OCI-LY7 (cell line): ENCODE measurements around the gene MRC2. TPM values are rescaled to one million over a fixed set of nuclear protein-coding genes. Genes with fewer than 3 reads are reported as not detected.

Source experiments
- BruUV-seq: library from RNA; stranded (reverse); fragments of 400-500 nt; replicated peaks from 2 replicates; lab custom pipeline; 2021; lab: Mats Ljungman, UMichigan
- CTCF ChIA-PET: fragments of 300-600 bp; sonication (Branson Sonifier 250); formaldehyde crosslinking; loops from one replicate; lab custom pipeline; 2022; ENCODE audit warnings: antibody characterized with exemption; ENCODE audit not compliant: unreplicated experiment; lab: Charles Lee
- POLR2A ChIA-PET: fragments of 300-600 bp; sonication (Branson Sonifier 250); formaldehyde crosslinking; loops from one replicate; lab custom pipeline; 2022; ENCODE audit warnings: antibody characterized with exemption; lab: Charles Lee
- DNase-seq: peaks from one replicate; pipeline ENCODE4 v3.0.0-alpha.2; 2015; ENCODE audit warnings: low spot score
- H2AFZ ChIP-seq: fragments of 200-600 bp; sonication (generic), shearing (Covaris generic); 2 replicates; pipeline ENCODE4 v1.6.1; 2014; ENCODE audit warnings: mild to moderate bottlenecking, antibody characterized with exemption, low read length, moderate library complexity
- H3K27ac ChIP-seq: fragments of 200-600 bp; sonication (generic); 2 replicates; pipeline ENCODE4 v1.5.1; 2014; ENCODE audit warnings: mixed run types, low read depth, mild to moderate bottlenecking, moderate library complexity, low read length, inconsistent platforms; ENCODE audit not compliant: poor library complexity, severe bottlenecking
- H3K36me3 ChIP-seq: fragments of 200-600 bp; sonication (generic); 2 replicates; pipeline ENCODE4 v1.6.1; 2014; ENCODE audit warnings: mild to moderate bottlenecking, antibody characterized with exemption, low read length, moderate library complexity, mixed read lengths; ENCODE audit not compliant: insufficient read depth
- H3K4me1 ChIP-seq: fragments of 200-600 bp; sonication (generic); 2 replicates; pipeline ENCODE4 v1.5.1; 2014; ENCODE audit warnings: mild to moderate bottlenecking, low read length; ENCODE audit not compliant: insufficient read depth, poor library complexity, severe bottlenecking
- H3K4me2 ChIP-seq: fragments of 200-600 bp; sonication (generic); 2 replicates; pipeline ENCODE4 v1.6.1; 2014; ENCODE audit warnings: mild to moderate bottlenecking, low read length
- H3K4me3 ChIP-seq: fragments of 200-600 bp; sonication (generic); 2 replicates; pipeline ENCODE4 v1.5.1; 2014; ENCODE audit warnings: mild to moderate bottlenecking, low read depth, low read length; ENCODE audit not compliant: poor library complexity, severe bottlenecking
- H3K79me2 ChIP-seq: fragments of 200-600 bp; sonication (generic); 2 replicates; pipeline ENCODE4 v1.6.1; 2016; ENCODE audit warnings: low read depth, mild to moderate bottlenecking, low read length, moderate library complexity, mixed read lengths; ENCODE audit not compliant: insufficient read depth
- H3K9me2 ChIP-seq: fragments of 200-600 bp; sonication (generic); 2 replicates; pipeline ENCODE4 v1.6.1; 2016; ENCODE audit warnings: mild to moderate bottlenecking, low read length, mixed read lengths; ENCODE audit not compliant: insufficient read depth
- H3K9me3 ChIP-seq: fragments of 200-600 bp; sonication (generic); 2 replicates; pipeline ENCODE4 v1.6.1; 2014; ENCODE audit warnings: mild to moderate bottlenecking, mixed run types, low read length, mixed read lengths
- H4K20me1 ChIP-seq: fragments of 200-600 bp; sonication (generic); 2 replicates; pipeline ENCODE4 v1.6.1; 2014; ENCODE audit warnings: mild to moderate bottlenecking, antibody characterized with exemption, low read length, moderate library complexity, mixed read lengths; ENCODE audit not compliant: insufficient read depth
- EZH2phosphoT487 ChIP-seq: fragments of 200-600 bp; sonication (generic); IDR thresholded peaks from 2 replicates; pipeline ENCODE4 v1.6.1; 2018; ENCODE audit warnings: low read depth, borderline replicate concordance, mild to moderate bottlenecking, mixed run types, antibody characterized with exemption, low read length, moderate library complexity, mixed read lengths
- intact Hi-C: fragments of 100-400 bp; cut with micrococcal nuclease; formaldehyde crosslinking; loops from one replicate; pipeline ENCODE4 v1.10.0; 2022; ENCODE audit not compliant: unreplicated experiment
- total RNA-seq, 2 experiments: library from RNA; depleted of rRNA in 1 of 2; stranded (reverse); fragments of >200 nt in 1 of 2; shearing (Covaris generic) in 1 of 2; gene quantifications; 2 replicates each; pipeline ENCODE4 v1.2.3, GENCODE V29; 2014 to 2022
- TF ChIP-seq, protein P1 (sequence below): fragments of 200-600 bp; sonication (generic); conservative IDR thresholded peaks from 2 replicates; pipeline ENCODE4 v1.5.1; 2014; ENCODE audit warnings: mild to moderate bottlenecking, antibody characterized with exemption, low read length, moderate library complexity, mixed read lengths

The MRC2 gene
- total RNA-seq, 2 experiments from 2014 or later: 0.19 to 0.27 TPM

GRCh38 chr17:62708587-62708986, 81.1 kb downstream of the MRC2 start:
- Histone ChIP-seq H3K4me3 (no peak overlapping the region), H3K9me2 (no peaks in the 10 kb centered on the region), H3K9me3 (no peaks in the 10 kb centered on the region), H3K4me2 (no peak overlapping the region), H3K79me2 (no peaks in the 10 kb centered on the region), H3K4me1 (no peaks in the 10 kb centered on the region), H3K36me3 (no peaks in the 10 kb centered on the region), H2AFZ (no peak overlapping the region), H4K20me1 (no peaks in the 10 kb centered on the region), H3K27ac (no peak overlapping the region)
- no TSS peak for BruUV-seq
- TF ChIP-seq, protein P1, sequence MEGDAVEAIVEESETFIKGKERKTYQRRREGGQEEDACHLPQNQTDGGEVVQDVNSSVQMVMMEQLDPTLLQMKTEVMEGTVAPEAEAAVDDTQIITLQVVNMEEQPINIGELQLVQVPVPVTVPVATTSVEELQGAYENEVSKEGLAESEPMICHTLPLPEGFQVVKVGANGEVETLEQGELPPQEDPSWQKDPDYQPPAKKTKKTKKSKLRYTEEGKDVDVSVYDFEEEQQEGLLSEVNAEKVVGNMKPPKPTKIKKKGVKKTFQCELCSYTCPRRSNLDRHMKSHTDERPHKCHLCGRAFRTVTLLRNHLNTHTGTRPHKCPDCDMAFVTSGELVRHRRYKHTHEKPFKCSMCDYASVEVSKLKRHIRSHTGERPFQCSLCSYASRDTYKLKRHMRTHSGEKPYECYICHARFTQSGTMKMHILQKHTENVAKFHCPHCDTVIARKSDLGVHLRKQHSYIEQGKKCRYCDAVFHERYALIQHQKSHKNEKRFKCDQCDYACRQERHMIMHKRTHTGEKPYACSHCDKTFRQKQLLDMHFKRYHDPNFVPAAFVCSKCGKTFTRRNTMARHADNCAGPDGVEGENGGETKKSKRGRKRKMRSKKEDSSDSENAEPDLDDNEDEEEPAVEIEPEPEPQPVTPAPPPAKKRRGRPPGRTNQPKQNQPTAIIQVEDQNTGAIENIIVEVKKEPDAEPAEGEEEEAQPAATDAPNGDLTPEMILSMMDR: no peak
- TF ChIP-seq EZH2phosphoT487: no peak
- POLR2A ChIA-PET: no interaction called here
- intact Hi-C loops: no loop called here
- DNase-seq: no peak
- CTCF ChIA-PET: no interaction called here

DNA sequence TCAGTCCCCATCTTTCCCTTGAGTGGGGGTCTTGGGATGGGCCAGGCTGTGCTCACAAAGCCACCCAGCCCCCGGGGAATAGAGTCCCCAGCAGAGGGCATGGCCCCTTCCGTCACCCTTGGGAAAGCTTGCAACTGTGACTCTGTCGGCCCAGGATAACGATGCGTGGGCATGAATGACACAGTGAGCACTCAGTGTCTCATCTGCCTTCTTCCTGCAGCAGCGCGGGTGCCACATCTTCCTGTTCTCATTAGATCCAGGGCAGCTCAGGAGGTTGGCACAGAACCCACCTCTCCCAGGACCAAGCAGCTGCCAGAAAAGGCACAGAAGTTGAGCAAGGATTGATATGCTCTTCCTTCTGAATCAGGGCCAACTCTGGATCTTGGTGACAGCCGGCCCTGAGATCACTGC, 84.7 kb downstream of the MRC2 start:
- DNase-seq: no peak
- BruUV-seq: no TSS peak
- TF ChIP-seq, protein P1: no peak
- TF ChIP-seq EZH2phosphoT487: no peak

DNA sequence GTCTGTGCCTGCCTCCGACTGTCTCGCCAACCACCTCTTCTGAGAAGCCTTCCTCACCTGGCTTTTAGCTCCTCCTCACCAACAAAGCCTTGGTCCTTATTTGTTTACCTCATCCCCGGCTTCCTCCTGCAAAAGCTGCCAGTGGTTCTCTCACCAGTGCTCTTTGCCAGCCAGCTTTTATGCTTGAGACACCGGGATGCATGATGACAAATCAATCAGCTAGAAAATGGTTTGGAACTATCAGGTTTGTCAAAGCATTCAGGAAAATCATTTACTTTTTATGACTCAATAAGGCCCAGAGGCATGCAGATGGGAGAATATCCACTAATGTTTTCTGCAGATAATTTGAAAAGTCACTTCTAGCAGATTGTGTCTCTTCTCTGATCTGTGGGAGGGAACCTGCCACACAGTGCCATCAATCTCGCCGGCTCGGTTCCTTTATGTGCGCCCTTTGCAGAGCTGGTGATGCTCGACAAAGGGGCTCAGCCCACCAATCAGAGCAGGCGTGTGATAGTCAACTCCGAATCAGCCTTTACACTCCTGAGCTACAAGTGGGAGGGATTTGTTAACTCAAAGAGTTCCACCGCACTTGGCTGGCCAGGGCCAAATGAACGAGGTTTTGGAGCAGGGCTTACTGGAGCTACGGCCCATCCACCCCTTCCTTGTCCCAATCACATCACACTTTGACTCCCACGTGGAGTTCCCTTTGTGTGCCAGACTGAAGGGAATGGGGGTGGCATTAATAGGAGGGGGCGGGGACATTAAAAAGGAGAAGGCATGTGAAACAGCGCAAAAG, 85.8 kb downstream of the MRC2 start:
- Histone ChIP-seq H4K20me1 (no peaks in the 10 kb centered on the region), H3K27ac (no peak overlapping the region), H3K9me2 (no peaks in the 10 kb centered on the region), H3K36me3 (no peaks in the 10 kb centered on the region), H2AFZ (no peak overlapping the region), H3K79me2 (no peaks in the 10 kb centered on the region), H3K4me3 (no peak overlapping the region), H3K4me1 (no peaks in the 10 kb centered on the region), H3K4me2 (no peak overlapping the region), H3K9me3 (no peaks in the 10 kb centered on the region)
- BruUV-seq: no TSS peak
- no peak for DNase-seq
- intact Hi-C loops: no loop called here
- POLR2A ChIA-PET: no interaction called here
- CTCF ChIA-PET: no interaction called here
- TF ChIP-seq, protein P1: no peak
- no peak for TF ChIP-seq EZH2phosphoT487

More for the DNA sequence above, 84.7 kb downstream of the MRC2 start:
- POLR2A ChIA-PET: interaction anchor here (0.6 kb wide), 1 partner anchor 9 kb away, joined by 3 read pairs; no protein-coding TSS in a partner anchor
- Histone ChIP-seq H3K4me3 (no peak overlapping the region), H3K9me3 (no peaks in the 10 kb centered on the region), H3K79me2 (no peaks in the 10 kb centered on the region), H2AFZ (no peak overlapping the region), H4K20me1 (no peaks in the 10 kb centered on the region), H3K4me1 (no peaks in the 10 kb centered on the region), H3K9me2 (no peaks in the 10 kb centered on the region), H3K36me3 (no peaks in the 10 kb centered on the region), H3K27ac (no peak overlapping the region), H3K4me2 (no peak overlapping the region)
- CTCF ChIA-PET: no interaction called here
- intact Hi-C loops: no loop called here
